ENCODE data around the gene SLC7A5.

DNA sequence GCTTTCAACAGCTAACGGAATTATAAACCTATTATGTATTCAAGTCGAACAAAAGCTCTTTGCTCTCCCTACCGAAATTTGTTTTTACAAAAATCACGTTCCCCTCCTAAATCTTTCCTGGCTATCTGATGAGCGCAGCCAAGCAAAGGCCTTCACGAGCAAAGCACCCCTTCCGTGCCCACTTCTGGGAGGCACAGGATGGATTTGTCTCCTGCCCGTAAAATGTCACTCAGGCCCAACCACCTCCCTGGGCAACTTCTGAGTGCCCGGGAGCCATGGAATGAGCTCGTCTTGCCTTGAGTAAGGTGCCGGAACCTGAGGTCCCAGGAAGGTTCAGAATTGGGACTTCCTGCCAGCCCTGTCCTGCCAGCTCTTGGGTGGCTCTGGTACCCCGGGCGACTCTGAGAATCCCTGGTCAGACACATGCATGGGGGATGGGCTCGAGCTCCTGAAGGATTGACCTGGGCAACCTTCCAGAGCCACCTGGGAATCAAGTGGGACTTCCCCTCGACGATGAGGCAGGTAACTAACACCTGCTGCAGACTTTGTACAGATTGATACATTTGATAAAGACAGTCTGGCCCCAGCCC, 19.8 kb downstream of the SLC7A5 start:
- no peak for TF ChIP-seq CTCF (IDR thresholded peaks at IDR 0.05; ENCODE audit: insufficient read depth, low read length)
- no peak for TF ChIP-seq GABPA (IDR thresholded peaks at IDR 0.05; ENCODE audit: low read depth)
- no peak for TF ChIP-seq SPI1 (IDR thresholded peaks at IDR 0.05; ENCODE audit: borderline replicate concordance, low read depth)

All from HL-60 (cell line).